GM18861 (cell line): ENCODE measurements around the gene MAEA.

Experiments used
- ATAC-seq: cut with Tn5 transposase; IDR thresholded peaks from one replicate; pipeline ENCODE4 v1.9.1; 2021; ENCODE audit not compliant: unreplicated experiment

MAEA gene

GRCh38 chr4:1249731-1250526 lies 39.8 kb upstream of the MAEA start:
- peak; percentile 1 for ATAC-seq

DNA sequence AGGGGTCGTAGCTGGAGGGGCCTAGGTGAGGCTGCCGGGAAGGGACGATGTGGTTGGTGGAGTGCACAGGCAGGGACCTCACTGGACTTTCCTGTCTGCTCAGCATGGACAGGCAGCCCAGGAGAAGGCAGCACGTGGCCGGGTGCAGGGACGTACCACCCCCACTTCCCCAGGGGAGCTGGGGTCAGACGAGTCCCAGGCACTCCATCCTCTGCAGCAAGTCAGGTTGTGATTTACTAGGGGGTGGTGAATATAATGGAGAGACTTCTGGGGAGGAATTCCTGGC lies 39.2 kb upstream of the MAEA start:
- ATAC-seq = no peak

- ATAC-seq = no peak
These were observed 38.5 kb upstream of the MAEA start for GRCh38 chr4:1250921-1251772.

GRCh38 chr4:1251773-1252066 lies 38.0 kb upstream of the MAEA start:
- ATAC-seq = no peak

GRCh38 chr4:1252928-1253492 lies 36.7 kb upstream of the MAEA start:
- no peak for ATAC-seq

DNA sequence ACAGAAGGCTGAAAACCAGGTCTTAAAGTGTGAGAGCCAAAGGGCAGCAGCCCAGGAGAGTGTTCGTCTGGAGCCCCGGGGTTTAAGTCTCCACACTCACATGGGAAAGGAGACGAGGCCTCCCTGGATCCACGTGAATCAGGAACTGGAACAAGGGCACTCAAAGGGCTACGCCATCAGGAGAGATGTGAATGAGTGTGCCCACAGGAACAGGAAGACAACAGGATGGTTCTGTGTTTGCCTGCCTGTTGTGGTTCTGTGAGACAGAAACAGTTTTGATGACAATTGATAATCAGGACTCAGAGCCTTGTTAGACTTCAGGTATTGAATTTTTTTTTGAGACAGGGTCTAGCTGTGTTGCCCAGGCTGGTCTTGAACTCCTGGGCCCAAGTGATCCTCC lies 35.9 kb upstream of the MAEA start:
- no peak for ATAC-seq

DNA sequence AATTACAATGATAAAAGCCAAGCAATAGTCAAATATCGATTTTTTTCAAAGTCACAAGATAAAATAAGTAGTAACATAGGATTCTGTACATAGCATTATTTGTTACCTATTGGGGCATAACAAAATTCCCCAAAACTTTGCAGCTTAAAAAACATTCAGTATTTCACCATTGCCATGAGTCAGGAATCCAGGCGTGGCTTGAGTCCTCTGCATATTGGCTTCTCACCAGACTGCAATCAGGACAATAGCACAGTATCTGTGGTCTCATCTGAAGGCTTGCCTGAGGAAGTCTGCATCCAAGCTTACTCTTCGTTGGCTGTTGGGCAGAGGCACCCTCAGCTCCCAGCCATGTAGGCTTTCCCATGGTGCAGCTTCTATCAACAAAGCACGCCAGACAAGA lies 34.5 kb upstream of the MAEA start:
- no peak for ATAC-seq

GRCh38 chr4:1255699-1256098 lies 34.0 kb upstream of the MAEA start:
- no peak for ATAC-seq

DNA sequence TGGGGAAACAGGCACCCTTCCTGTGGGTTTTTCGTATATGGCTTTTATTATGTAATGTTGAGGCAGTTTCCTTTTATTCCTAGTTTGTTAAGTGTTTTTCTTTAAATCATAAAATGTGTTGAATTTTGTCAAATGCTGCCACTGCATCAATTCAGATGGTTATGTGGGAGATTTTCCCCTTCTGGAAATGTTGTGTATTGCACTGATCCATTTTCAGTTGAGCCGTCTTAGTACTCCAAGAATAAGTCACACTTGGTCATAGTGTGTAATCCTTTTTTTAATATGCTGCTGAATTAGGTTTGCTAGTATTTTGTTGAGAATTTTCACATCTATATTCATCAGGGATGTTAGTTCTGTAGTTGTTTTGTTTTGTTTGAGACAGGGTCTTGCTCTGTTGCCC lies 31.2 kb upstream of the MAEA start:
- no peak for ATAC-seq

DNA sequence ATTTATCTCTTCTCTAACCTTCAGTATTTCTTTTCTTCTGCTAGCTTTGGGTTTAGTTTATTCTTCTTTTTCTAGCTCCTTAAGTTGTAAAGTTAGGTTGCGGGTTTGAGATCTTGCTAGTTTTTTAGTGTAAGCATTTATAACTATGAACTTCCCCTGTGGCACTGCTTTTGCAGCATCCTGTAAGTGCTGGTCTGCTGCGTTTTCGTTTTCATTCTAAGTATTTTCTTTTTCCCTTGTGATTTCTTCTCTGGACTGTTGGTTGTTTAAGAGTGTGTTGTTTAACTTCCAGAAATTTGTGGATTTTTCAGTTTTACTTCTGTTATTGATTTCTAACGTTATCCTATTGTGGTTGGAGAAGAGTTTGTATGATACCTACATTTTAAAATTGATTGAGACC lies 29.7 kb upstream of the MAEA start:
- ATAC-seq = no peak

- no peak for ATAC-seq
These were observed 29.1 kb upstream of the MAEA start for GRCh38 chr4:1260418-1261106.

DNA sequence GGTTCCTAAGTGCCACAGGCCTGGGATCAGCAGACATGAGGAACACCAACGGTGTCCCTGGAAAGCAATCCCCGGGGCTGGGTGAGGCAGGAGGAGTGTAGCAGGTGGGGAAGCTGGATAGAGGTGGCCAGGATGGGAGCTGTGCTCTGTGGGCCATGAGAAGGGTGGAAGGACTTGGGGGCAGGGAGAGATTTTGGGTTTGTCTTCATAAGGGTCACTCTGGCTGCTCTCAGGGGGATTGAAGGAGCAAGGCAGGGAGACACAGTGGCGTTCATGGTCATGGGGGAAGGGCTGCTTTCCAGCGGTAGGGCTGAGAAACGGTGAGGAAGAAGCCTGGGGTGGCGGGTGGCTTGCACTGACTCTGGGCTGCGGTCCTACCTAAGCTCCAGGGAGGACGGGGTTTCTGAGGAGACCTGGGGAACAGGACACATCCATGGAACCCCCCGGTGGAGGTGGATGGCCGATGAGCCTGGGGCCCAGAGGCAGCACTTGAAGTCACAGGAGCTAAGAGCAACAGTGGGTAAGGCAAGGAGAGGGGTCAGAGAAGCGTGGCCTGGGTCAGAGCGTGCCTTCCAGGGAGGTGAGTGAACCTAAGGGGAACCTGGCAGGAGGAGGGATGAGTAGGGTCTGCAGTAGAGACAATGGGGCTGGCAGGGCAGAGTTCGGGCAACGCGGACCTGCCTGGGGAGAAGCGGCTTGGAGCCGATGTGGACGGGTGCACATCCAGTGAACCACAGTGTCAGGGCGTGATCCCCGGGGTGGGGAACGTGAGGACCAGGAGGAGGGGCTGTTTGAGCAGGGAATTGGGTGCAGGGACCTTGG lies 28.4 kb upstream of the MAEA start:
- ATAC-seq = no peak

DNA sequence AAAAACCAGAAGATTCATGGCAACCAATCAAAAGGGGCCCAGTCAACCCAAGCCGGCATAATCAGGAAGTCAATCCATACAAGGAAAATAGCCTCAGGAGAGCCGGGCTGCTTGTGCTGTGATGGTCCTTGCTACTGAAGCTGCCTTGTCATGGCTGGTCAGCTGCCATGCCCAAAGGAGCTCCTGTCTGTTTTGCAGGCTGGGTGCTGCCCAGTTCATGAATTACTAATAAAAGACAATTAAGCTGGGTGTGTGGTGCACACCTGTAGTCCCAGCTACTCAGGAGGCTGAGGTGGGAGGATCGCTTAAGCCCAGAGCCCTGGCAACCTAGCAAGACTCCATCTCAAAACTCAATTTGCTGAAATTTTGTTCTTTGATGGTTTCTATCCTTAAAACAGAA lies 24.7 kb upstream of the MAEA start:
- no peak for ATAC-seq

GRCh38 chr4:1265351-1265750 lies 24.3 kb upstream of the MAEA start:
- no peak for ATAC-seq

GRCh38 chr4:1266881-1267763 lies 22.6 kb upstream of the MAEA start:
- ATAC-seq = no peak

- ATAC-seq = no peak
These were observed 20.5 kb upstream of the MAEA start for GRCh38 chr4:1269209-1269608.

GRCh38 chr4:1271686-1272085 lies 18.0 kb upstream of the MAEA start:
- ATAC-seq = no peak

DNA sequence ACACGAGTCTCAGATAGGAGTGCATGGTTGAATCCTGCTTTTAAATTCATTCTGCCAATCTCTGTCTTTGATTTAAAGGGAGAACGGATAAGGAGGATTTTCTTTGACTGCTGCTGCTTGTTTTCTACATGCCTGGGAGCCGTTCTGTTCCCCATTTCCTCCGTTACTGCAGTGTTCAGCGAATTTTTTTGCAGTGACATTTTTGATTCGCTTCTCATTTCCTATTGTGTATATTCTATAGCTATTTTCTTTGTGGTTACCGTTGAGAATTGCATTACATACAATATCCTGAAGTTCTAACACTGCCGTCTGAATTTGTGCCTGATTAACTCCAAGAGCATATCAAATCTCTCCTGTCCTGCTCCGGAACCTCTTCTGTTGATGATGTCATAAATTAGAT lies 14.8 kb upstream of the MAEA start:
- no peak for ATAC-seq

- ATAC-seq = no peak
These were observed 12.7 kb upstream of the MAEA start for GRCh38 chr4:1276984-1277383.
